Measurements from ENCODE around the gene CYB5D1. TPM values are rescaled to one million over a fixed set of nuclear protein-coding genes. Genes with fewer than 3 reads are reported as not detected.

CYB5D1 gene
- total RNA-seq, 2 donors from 2014 or later = 5.7 to 16.5 TPM

DNA sequence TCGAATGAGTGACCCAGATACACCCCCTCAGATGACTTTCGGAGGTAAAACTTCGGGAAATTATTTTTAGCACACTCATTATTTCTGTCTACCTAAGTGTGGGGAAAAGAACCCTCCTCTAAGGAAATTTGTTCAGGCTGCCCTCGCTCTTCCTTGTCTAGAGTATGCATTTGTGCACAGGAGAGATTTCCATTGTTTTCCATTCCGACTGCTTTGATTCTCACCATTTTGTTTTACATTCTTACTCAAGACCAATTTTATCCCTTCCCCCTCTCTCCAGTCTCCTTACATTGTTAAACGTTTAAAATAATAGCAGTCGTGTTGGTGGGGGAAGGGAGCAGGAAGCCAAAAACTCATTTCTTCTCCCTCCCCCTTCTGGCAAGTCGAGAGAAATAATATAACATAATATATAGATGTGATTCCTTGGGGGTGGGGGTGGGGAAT, 29.3 kb downstream of the CYB5D1 start:
- no peaks in the 10 kb centered on the region for H3K9me3 ChIP-seq
- ATAC-seq (no peak), DNase-seq (no peak)
- peak overlapping the region; percentile 90 to 98 (median 94) for H3K27ac ChIP-seq
- no peak overlapping the region for H3K4me3 ChIP-seq
- H3K36me3 ChIP-seq (replicated peaks in 1 of 2; ENCODE audit: insufficient read depth in 1 of 2, low read depth in 2 of 2) = peaks cover 0 to 6% of the 10 kb centered on the region in 2 donors
- no peak for TF ChIP-seq CTCF (IDR thresholded peaks at IDR 0.05)
- no peak for TF ChIP-seq POLR2A (IDR thresholded peaks at IDR 0.05)
- H3K27me3 ChIP-seq = no peaks in the 10 kb centered on the region
- WGBS, 2 donors = 1% methylated on average over 8 of the region's 8 CpGs
- intact Hi-C loops (cut with DNase I) = no loop called here
- peaks cover 54% of the 10 kb centered on the region for H3K4me1 ChIP-seq

GRCh38 chr17:7887482-7888183, 29.8 kb downstream of the CYB5D1 start:
- peak; percentile 79 for ATAC-seq
- Histone ChIP-seq H3K27me3 (no peaks in the 10 kb centered on the region), H3K4me3 (no peak overlapping the region), H3K4me1 (peaks cover 54% of the 10 kb centered on the region), H3K27ac (peak overlapping the region; percentile 90 to 98 (median 94)), H3K36me3 (replicated peaks in 1 of 2; ENCODE audit: insufficient read depth in 1 of 2, low read depth in 2 of 2) (peaks cover 0 to 7% of the 10 kb centered on the region in 2 donors), H3K9me3 (no peaks in the 10 kb centered on the region)
- 0% methylated on average over 28 to 35 of the region's 35 CpGs for WGBS, 2 donors
- peak in 2 of 3 donors; percentile 67 to 68 for TF ChIP-seq POLR2A (IDR thresholded peaks at IDR 0.05)
- TF ChIP-seq CTCF (IDR thresholded peaks at IDR 0.05) = peak in 1 of 7 experiments; percentile 11
- intact Hi-C loops (cut with DNase I) = no loop called here
- DNase-seq = peak; percentile 94 to 97 (median 95)

GRCh38 chr17:7888184-7888920, 30.5 kb downstream of the CYB5D1 start, which contains the start of gene CHD3:
Gene CHD3 (plus strand): TSS chr17:7888789. CDS start chr17:7889001, 212 bp downstream.
- ATAC-seq = peak; percentile 20
- peaks cover 53% of the 10 kb centered on the region for H3K4me1 ChIP-seq
- DNase-seq = peak; percentile 41 to 62 (median 58)
- 22 to 26% methylated on average over 16 to 18 of the region's 18 CpGs for WGBS, 2 donors
- H3K27ac ChIP-seq = peak within 1 kb of the TSS; percentile 90 to 98 (median 94)
- no peaks in the 10 kb centered on the region for H3K27me3 ChIP-seq
- no peaks in the 10 kb centered on the region for H3K9me3 ChIP-seq
- intact Hi-C loops (cut with DNase I) = no loop called here
- TF ChIP-seq POLR2A (IDR thresholded peaks at IDR 0.05) = no peak
- TF ChIP-seq CTCF (IDR thresholded peaks at IDR 0.05) = no peak
- peaks cover 0 to 7% of the 10 kb centered on the region in 2 donors for H3K36me3 ChIP-seq (replicated peaks in 1 of 2; ENCODE audit: insufficient read depth in 1 of 2, low read depth in 2 of 2)
- no peak within 1 kb of the TSS for H3K4me3 ChIP-seq

DNA sequence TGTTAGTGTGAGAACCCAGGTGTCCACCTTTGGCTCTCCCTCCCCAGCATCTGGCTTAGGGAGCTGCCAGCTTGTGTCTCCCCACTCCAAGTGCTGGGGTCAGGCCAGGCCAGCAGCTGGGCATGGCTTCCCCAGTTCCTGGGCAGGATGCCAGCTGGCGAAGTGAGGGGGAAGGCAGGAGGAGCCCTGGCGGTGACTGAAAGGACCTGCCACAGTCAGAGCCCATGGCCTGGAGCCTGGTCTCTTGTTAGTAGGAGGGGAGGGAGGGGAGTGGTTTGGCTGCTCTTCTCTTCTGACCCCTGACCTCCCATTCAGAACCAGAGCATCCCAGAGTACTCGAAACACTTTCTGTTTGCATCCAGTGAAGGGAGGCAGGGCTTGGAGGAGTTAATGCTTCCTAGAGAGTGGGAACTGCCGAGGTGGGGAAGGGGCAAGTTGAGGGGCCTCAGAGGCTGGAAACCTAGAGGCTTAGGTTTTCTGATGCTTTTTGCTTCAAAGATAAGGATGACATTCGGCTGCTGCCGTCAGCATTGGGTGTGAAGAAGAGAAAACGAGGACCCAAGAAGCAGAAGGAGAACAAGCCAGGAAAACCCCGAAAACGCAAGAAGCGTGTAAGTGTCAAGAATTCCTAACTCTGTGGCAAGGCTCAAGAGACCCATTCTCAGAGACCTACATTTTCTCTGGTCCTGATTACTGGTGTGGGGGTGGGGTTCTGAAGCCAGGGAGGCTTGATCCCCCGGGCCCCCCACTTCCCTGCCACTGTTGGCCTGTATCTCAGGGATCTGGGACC, 31.6 kb downstream of the CYB5D1 start:
- H3K4me3 ChIP-seq = no peak overlapping the region
- TF ChIP-seq POLR2A (IDR thresholded peaks at IDR 0.05) (peak in 2 of 3 donors; percentile 32 to 45), CTCF (IDR thresholded peaks at IDR 0.05) (peak; percentile 18 to 90 (median 87))
- peaks cover 45% of the 10 kb centered on the region for H3K4me1 ChIP-seq
- intact Hi-C loops (cut with DNase I) = no loop called here
- peaks cover 0 to 14% of the 10 kb centered on the region in 2 donors for H3K36me3 ChIP-seq (replicated peaks in 1 of 2; ENCODE audit: insufficient read depth in 1 of 2, low read depth in 2 of 2)
- DNase-seq = peak; percentile 98 to 100 (median 99)
- H3K27me3 ChIP-seq = no peaks in the 10 kb centered on the region
- peak overlapping the region; percentile 90 to 98 (median 94) for H3K27ac ChIP-seq
- 39 to 52% methylated on average over 9 to 11 of the region's 11 CpGs for WGBS, 2 donors
- ATAC-seq = peak; percentile 78
- no peaks in the 10 kb centered on the region for H3K9me3 ChIP-seq

Data from body of pancreas (tissue), 4 donors.